GM23338 (cell line): ENCODE data around the gene MAST4.

Experiments used
- CREB1 ChIP-seq: fragments of 250-450 bp; sonication (Bioruptor Pico); IDR thresholded peaks from 2 replicates; pipeline ENCODE4 v1.5.0; 2020; ENCODE audit warnings: low read depth, mild to moderate bottlenecking, moderate library complexity
- CTCF ChIP-seq, 2 experiments: fragments of 200-600 bp in 1 of 2; sonication (generic) in 1 of 2; conservative IDR thresholded peaks; 2 replicates each; pipeline versions ENCODE4 v1.5.1 to v1.6.1; 2016 to 2017; ENCODE audit warnings: antibody characterized with exemption in 2 of 2, low read depth in 2 of 2, mild to moderate bottlenecking in 2 of 2, moderate library complexity in 1 of 2
- ETS1 ChIP-seq: IDR thresholded peaks from 2 replicates; pipeline ENCODE4 v1.6.1; 2016; ENCODE audit warnings: antibody characterized with exemption
- EZH2 ChIP-seq: fragments of 200-600 bp; sonication (generic); IDR thresholded peaks from one replicate; pipeline ENCODE4 v1.8.0; 2017; ENCODE audit warnings: antibody characterized with exemption, mild to moderate bottlenecking, low read depth; ENCODE audit not compliant: unreplicated experiment
- EZH2phosphoT487 ChIP-seq: fragments of 200-600 bp; sonication (generic); IDR thresholded peaks from one replicate; pipeline ENCODE4 v1.8.1; 2018; ENCODE audit warnings: antibody characterized with exemption; ENCODE audit not compliant: unreplicated experiment
- JUNB ChIP-seq: IDR thresholded peaks from one replicate; pipeline ENCODE4 v1.6.1; 2016; ENCODE audit warnings: antibody characterized with exemption; ENCODE audit not compliant: unreplicated experiment
- NANOG ChIP-seq: IDR thresholded peaks from 2 replicates; pipeline ENCODE4 v1.6.1; 2016; ENCODE audit warnings: antibody characterized with exemption, borderline replicate concordance
- POLR2AphosphoS5 ChIP-seq: IDR thresholded peaks from 2 replicates; pipeline ENCODE4 v1.6.1; 2016; ENCODE audit warnings: antibody characterized with exemption, low read depth
- REST ChIP-seq: IDR thresholded peaks from one replicate; pipeline ENCODE4 v1.6.1; 2018; ENCODE audit warnings: antibody characterized with exemption; ENCODE audit not compliant: unreplicated experiment
- STAT1 ChIP-seq: IDR thresholded peaks from one replicate; pipeline ENCODE4 v1.6.1; 2016; ENCODE audit warnings: antibody characterized with exemption; ENCODE audit not compliant: unreplicated experiment
- ZNF331 ChIP-seq: fragments of 250-450 bp; sonication (Bioruptor Pico); IDR thresholded peaks from 2 replicates; pipeline ENCODE4 v1.5.0; 2020; ENCODE audit warnings: low read depth, mild to moderate bottlenecking, moderate library complexity

DNA sequence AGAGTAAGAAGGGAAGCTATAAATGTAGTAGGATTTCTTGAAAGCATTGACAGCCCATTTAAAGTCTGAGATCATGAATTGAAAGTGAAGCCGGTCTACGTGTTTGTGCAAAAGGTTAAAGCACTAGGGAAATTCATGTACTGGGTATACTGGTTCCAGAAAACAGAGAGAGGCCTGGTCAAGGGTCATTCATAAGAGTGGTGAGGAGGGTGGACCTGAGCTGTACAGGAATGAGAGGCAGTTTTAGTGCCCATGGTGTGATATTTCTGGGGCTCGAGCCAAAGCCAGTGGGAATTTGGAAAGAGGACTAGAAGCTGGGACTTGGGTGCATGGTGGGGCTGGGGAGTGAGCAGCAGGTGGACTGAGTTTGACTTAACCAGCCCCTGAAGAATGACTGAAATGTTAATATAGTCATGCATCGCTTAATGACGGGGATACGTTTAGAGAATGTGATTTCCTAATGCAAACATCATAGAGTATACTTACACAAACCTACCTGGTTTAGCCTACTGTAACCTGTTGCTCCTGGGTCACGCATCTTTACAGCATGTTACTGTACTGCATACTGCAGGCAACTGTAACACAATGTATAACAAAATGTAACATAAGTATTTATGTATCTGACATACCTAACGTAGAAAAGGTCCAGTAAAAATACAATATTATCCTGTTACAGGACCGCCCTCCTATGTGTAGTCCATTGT is 173.0 kb downstream of the MAST4 start:
- TF ChIP-seq CTCF (conservative IDR thresholded peaks at IDR 0.05; ENCODE audit: low read depth in 2 of 2) (no peak), POLR2AphosphoS5 (no peak), JUNB (no peak), EZH2 (no peak), CREB1 (no peak), REST (no peak), NANOG (no peak), STAT1 (no peak), EZH2phosphoT487 (no peak), ETS1 (no peak), ZNF331 (CRISPR knock-in tag) (no peak)
